ENCODE data around the gene BRD1.
A peak's percentile ranks its signal among the peaks of the same experiment; 100 is the strongest.
"Not testable (repeated sequence)": the region's sequence is repeated elsewhere in the genome, so short reads cannot be mapped to it uniquely, and the experiment has no call there.

Gene BRD1

DNA sequence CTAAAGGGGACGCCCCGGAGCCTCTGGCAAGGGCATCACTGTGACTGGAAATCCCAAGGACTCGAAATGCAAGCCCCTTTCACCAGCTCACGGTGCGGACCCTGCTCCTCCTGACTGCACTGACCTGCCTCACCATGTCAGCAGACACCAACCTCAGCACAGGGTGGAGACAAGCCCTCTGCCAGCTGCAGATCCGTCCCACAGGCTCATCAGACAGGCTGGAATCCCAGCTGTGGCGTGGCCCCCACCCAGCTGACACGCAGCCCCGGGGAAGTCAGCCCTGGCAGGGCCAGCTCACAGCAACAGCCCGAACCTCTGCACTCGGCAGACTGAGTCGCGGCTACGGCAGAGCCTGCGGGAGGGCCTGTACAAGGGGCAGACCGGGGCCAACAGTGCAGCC lies 36.8 kb downstream of the BRD1 start:
- peaks cover 60% of the 10 kb centered on the region for H3K4me1 Mint-ChIP-seq (ENCODE audit: low read depth)
- H3K9me3 Mint-ChIP-seq: no peaks in the 10 kb centered on the region
- H3K4me3 Mint-ChIP-seq: no peak overlapping the region
- H3K27ac Mint-ChIP-seq: peak overlapping the region; percentile 92
- no peak for DNase-seq
- no peaks in the 10 kb centered on the region for H3K27me3 Mint-ChIP-seq
- H3K36me3 Mint-ChIP-seq (ENCODE audit: low read depth): peaks cover 97% of the 10 kb centered on the region

DNA sequence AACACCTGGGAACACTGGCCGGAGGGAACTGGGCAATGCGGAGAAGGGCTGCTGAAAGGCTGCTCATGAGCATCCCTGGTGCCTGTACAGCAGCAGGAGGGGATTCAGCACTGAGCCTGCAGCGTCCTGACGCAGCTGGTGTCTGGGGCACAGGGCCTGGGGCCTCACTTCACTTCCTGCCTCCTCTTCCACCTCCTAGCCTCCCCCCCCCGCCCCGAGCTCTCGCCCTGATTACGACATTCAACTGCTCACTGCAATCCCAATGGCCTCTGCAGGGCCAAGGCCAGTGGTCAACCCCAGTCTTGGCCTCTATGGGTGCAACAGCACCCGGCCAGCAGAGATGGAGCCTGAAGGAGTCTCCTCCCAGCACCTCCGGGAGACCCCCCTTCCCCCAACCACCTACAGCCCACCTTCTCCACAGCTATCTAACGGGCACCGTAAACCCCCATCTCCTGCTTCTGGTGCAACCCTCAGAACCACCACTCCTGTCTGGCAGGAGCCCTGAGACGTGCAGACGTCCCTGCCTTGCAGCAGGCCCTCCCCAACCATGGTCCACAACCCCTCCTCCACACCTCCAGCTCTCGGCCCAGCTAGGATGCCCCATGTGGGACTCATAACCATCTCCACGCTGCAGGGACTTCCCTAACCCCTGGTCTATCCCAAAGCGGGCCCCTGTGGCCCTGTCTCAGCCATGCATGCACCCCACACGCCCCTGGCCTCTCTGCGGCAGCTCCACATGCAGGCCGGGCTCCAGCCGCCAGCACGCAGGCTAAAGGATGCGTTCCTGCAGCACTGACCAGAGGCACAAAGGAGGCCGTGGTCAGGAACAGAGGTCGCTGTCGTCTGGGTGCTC lies 38.2 kb downstream of the BRD1 start:
- no peaks in the 10 kb centered on the region for H3K27me3 Mint-ChIP-seq
- H3K9me3 Mint-ChIP-seq: no peaks in the 10 kb centered on the region
- H3K36me3 Mint-ChIP-seq (ENCODE audit: low read depth): peaks cover 92% of the 10 kb centered on the region
- H3K27ac Mint-ChIP-seq: peak overlapping the region; percentile 92
- peak overlapping the region; percentile 47 for H3K4me3 Mint-ChIP-seq
- peak; percentile 49 for DNase-seq
- peaks cover 60% of the 10 kb centered on the region for H3K4me1 Mint-ChIP-seq (ENCODE audit: low read depth)

DNA sequence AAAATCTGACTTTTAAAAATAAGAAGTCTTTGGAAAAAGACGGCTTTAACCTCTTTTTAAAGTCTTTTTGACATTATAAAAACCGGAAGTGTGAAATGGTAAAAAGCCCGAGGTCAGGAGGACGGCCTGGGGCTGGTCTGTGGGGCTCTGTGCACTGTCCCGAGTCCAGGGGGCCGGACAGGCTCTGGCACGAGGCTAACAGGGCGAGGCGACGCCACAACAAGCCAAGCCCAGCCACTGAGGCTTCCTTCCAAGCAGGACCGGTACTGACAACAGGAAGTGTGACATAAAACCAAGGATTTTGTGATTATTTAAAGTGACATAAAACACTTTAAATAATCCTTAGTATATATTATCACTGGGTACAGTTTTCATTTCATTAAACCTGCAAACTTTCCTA lies 39.2 kb downstream of the BRD1 start:
- H3K4me3 Mint-ChIP-seq: no peak overlapping the region
- no peak for DNase-seq
- H3K27me3 Mint-ChIP-seq: no peaks in the 10 kb centered on the region
- H3K4me1 Mint-ChIP-seq (ENCODE audit: low read depth): peaks cover 62% of the 10 kb centered on the region
- H3K9me3 Mint-ChIP-seq: no peaks in the 10 kb centered on the region
- peak overlapping the region; percentile 92 for H3K27ac Mint-ChIP-seq
- H3K36me3 Mint-ChIP-seq (ENCODE audit: low read depth): peaks cover 91% of the 10 kb centered on the region

DNA sequence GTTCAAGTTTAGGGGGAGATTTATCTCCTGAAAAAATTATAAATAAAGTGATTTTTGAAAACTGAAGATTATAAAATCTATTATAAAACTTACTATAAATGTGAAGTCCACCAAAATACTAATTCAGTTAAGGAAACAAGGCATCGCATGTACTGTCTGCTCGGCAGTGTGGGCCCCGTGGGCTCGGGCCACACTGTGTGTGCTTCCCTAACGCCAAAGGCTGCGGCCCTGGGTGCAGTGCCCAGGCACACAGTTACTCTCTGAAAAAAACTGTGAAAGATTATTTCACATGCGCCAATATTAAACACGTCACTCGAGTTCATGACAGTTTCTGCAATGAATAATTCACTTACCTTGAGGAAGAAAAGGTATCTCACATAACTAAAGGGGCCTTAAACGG lies 39.8 kb downstream of the BRD1 start:
- no peak for DNase-seq
- H3K27me3 Mint-ChIP-seq: no peaks in the 10 kb centered on the region
- peak overlapping the region; percentile 92 for H3K27ac Mint-ChIP-seq
- peaks cover 66% of the 10 kb centered on the region for H3K4me1 Mint-ChIP-seq (ENCODE audit: low read depth)
- H3K36me3 Mint-ChIP-seq (ENCODE audit: low read depth): peaks cover 91% of the 10 kb centered on the region
- no peaks in the 10 kb centered on the region for H3K9me3 Mint-ChIP-seq
- no peak overlapping the region for H3K4me3 Mint-ChIP-seq

DNA sequence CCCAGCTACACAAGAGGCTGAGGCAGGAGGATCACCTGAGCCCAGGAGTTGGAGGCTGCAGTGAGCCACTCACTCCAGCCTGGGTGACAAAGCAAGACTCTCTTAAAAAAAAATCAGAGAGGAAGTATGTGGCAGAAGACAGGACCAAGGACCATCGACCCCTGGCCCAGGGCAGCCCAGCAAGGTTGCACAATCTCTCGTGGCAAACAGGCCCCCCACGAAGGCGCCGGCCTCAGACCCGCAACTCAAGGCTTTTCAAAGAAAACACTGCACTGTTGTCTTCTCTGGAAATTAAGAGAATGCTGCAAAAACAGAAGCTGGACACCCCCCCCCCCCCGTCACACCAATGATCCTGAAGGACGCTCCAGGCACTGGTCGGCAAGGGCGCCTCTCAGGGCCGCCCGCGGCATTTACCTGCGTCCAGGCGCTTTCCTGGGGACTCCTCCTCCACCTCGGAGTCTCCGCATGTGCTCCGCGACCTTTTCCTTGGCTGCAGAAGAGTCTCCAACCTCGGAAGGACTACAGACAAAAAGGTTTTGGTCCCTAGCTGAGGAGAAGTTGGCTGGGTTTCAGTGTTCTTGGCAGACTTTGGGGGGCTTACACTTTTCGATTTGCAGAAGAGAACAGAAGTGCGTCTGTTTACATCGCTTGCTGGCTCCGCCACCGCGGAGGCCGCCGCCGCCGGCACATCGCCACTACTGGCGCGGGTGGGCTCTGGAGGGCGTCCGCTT lies 40.5 kb downstream of the BRD1 start:
- no peak overlapping the region for H3K27ac Mint-ChIP-seq
- H3K27me3 Mint-ChIP-seq: no peaks in the 10 kb centered on the region
- H3K4me3 Mint-ChIP-seq: no peak overlapping the region
- no peak for DNase-seq
- peaks cover 84% of the 10 kb centered on the region for H3K36me3 Mint-ChIP-seq (ENCODE audit: low read depth)
- H3K4me1 Mint-ChIP-seq (ENCODE audit: low read depth): peaks cover 61% of the 10 kb centered on the region
- no peaks in the 10 kb centered on the region for H3K9me3 Mint-ChIP-seq

DNA sequence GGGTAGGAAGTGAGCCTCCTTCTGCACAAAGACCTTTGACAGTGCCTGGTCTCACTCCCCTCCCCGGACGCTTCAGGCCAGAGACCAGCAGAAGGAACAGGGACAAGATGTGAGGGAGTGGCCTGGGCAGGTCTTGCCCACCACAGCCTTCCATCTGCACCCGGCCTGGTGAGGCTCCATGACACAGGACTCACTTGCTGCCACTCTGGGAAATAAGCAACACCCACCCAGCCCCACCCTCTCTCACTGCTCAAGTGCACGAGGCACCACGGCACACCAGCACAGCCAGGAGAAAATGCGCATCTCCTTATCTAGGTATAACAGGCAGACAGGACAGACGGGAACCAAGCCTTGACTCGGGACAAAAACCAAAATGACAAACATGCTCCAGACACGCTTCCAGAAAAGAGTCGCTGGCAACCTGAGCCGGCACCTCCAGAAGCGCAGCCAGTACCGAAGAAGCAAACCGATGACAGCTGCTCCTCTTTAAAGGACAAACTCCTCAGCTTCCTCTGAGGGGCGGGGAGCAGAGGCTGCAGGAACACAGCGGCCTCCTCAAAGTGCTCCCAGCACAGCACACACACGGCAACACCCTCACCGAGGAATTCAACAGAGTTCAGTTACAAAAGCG lies 41.7 kb downstream of the BRD1 start:
- H3K4me3 Mint-ChIP-seq: no peak overlapping the region

DNA sequence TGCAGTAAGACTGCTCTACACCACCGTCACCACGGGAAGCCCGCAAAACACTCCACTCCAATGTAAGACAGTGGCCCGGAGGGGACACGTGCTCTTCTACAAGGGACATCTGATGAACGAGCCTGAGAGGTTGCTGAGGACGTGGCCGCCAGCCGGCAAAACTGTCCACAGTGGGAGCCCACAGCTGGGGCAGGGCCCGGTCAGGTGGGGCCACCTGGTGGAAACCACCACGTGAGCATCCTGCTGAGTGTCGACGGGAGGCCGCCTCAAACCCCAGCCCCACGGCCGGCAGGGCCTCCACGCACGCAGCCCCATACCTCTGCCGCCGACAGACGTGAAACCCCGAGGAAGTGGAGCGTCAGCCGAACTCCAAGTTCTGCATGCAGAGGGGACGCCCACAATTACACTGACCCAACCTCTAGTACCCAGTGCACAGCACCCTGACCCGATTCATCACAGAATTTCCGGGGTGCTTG lies 42.6 kb downstream of the BRD1 start:
- Mint-ChIP-seq H3K27me3 (no peaks in the 10 kb centered on the region), H3K9me3 (no peaks in the 10 kb centered on the region), H3K4me1 (ENCODE audit: low read depth) (peaks cover 51% of the 10 kb centered on the region), H3K27ac (no peak overlapping the region), H3K4me3 (no peak overlapping the region), H3K36me3 (ENCODE audit: low read depth) (peaks cover 73% of the 10 kb centered on the region)
- no peak for DNase-seq

More for the DNA sequence above, 41.7 kb downstream of the BRD1 start:
- H3K27ac Mint-ChIP-seq: no peak overlapping the region
- DNase-seq: no peak
- H3K9me3 Mint-ChIP-seq: no peaks in the 10 kb centered on the region
- H3K27me3 Mint-ChIP-seq: no peaks in the 10 kb centered on the region
- peaks cover 57% of the 10 kb centered on the region for H3K4me1 Mint-ChIP-seq (ENCODE audit: low read depth)
- H3K36me3 Mint-ChIP-seq (ENCODE audit: low read depth): peaks cover 80% of the 10 kb centered on the region

DNA sequence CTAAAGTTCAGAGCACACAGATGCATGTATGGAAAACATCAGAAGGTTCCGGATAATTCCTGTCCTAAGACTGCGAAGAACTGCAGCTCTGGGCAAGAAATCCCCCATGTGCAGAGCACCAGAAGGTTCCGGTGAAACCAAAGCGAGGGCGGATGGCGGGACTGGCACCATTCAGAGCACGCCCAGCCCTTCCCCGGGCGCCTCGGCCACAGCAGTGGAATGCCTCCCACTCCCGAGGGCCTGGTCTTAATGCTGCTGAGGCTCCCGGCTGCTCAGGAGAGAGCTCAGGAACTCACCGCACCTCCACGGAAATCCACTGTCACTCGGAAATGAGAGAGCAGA lies 43.1 kb downstream of the BRD1 start:
- Mint-ChIP-seq H3K27ac (no peak overlapping the region), H3K9me3 (no peaks in the 10 kb centered on the region), H3K4me1 (ENCODE audit: low read depth) (peaks cover 48% of the 10 kb centered on the region), H3K4me3 (no peak overlapping the region), H3K36me3 (ENCODE audit: low read depth) (peaks cover 68% of the 10 kb centered on the region), H3K27me3 (no peaks in the 10 kb centered on the region)
- no peak for DNase-seq

DNA sequence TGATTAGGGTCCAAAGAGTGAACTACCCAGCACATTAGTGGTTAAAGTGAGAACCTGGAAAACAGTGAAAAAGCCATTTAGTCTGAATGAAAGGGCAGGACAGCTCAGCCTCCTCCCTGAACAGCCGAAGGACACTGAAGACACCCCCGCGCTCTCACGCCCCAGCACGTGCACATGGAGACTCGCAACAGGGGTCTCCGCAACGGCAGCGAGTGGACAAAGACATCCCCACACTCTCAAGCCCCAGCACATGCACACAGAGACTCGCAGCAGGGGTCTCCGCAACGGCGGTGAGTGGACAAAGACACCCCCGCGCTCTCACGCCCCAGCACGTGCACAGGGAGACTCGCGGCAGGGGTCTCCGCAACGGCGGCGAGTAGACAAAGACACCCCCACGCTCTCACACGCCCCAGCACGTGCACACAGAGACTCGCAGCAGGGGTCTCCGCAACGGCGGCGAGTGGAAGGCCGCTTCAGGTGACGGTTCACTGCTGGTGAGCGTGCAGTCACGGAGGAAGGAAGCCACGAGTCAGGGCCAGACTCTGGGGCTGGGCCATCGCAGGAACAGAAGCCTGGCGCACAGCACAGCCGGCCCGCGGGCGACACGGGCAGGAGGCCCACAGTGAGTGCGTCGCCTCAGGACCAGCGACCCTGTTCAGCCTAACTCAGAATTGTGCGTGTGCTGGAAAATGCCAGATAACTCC lies 43.6 kb downstream of the BRD1 start:
- Mint-ChIP-seq H3K27me3 (no peaks in the 10 kb centered on the region), H3K9me3 (no peaks in the 10 kb centered on the region), H3K36me3 (ENCODE audit: low read depth) (peaks cover 68% of the 10 kb centered on the region), H3K4me3 (no peak overlapping the region), H3K27ac (no peak overlapping the region), H3K4me1 (ENCODE audit: low read depth) (peaks cover 45% of the 10 kb centered on the region)
- no peak for DNase-seq

DNA sequence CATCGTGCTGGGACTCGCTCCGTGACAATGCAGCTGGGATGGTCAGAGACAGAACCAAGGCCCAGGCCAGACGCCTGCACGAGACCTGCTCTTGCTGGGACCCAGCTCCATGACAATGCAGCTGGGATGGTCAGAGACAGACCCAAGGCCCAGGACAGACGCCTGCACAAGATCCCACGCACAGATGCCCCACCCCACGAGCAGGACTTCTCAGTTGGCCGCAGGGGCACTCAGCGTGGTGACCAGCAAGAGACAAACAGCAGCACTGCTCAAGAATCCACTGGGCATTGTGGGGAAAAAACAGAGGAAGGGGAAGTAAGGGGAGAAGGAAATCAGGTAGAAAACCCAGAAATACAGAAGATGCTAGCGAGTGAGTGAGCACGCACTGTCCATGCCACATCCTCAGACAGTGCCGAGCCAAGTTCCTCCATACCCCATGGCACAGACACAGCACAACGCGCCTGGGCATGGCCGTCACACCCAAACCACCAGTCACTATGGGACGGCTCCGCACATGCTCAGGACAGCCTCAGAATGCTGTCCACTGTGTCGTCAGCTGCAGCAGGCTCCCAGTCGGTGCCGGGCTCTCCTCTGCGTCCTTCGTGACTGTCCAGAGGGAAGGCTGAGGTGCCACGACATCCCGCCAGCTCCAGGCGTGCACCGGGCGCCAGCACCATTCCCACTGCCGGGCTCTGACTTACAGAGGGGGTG lies 44.5 kb downstream of the BRD1 start:
- Mint-ChIP-seq H3K27ac (no peak overlapping the region), H3K4me3 (no peak overlapping the region), H3K36me3 (ENCODE audit: low read depth) (peaks cover 66% of the 10 kb centered on the region), H3K4me1 (ENCODE audit: low read depth) (peaks cover 36% of the 10 kb centered on the region), H3K9me3 (no peaks in the 10 kb centered on the region), H3K27me3 (no peaks in the 10 kb centered on the region)
- no peak for DNase-seq

DNA sequence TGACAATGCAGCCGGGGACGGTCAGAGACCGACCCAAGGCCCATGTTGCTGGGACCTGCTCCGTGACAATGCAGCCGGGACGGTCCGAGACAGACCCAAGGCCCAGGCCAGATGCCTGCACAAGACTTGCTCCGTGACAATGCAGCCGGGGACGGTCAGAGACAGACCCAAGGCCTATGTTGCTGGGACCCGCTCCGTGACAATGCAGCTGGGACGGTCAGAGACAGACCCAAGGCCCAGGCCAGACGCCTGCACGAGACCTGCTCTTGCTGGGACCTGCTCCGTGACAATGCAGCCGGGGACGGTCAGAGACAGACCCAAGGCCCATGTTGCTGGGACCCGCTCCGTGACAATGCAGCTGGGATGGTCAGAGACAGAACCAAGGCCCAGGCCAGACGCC lies 45.8 kb downstream of the BRD1 start:
- not testable (repeated sequence) for DNase-seq, H3K27me3 Mint-ChIP-seq, H3K4me3 Mint-ChIP-seq, H3K9me3 Mint-ChIP-seq
- Mint-ChIP-seq H3K27ac (peak overlapping the region; percentile 50), H3K36me3 (ENCODE audit: low read depth) (peaks cover 66% of the 10 kb centered on the region), H3K4me1 (ENCODE audit: low read depth) (peaks cover 30% of the 10 kb centered on the region)

DNA sequence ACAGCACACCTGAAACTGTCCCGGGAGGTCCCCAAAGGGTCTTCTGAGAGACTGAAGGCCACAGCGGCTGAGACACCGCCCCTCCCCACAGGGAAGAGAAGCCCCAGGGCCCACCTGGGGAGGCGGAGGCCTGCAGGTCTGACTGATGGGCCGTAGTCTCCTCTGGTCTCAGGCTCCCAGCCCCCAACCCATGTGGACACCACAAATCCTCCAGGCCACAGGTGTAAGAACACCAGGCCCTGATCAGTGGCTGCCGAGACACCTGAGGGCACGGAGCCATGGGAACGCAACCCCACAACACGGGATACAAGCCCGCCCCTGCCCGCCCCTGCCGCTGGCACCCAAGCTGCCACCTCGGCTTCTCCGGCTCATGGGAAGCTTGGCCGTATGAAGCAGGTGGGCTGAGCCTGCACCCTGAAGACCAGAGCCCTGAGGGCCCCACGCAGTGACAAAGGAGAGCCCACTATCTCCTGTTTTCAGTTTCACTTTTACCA lies 46.3 kb downstream of the BRD1 start:
- Mint-ChIP-seq H3K4me1 (ENCODE audit: low read depth) (peaks cover 25% of the 10 kb centered on the region), H3K4me3 (no peak overlapping the region), H3K27ac (peak overlapping the region; percentile 50)

DNA sequence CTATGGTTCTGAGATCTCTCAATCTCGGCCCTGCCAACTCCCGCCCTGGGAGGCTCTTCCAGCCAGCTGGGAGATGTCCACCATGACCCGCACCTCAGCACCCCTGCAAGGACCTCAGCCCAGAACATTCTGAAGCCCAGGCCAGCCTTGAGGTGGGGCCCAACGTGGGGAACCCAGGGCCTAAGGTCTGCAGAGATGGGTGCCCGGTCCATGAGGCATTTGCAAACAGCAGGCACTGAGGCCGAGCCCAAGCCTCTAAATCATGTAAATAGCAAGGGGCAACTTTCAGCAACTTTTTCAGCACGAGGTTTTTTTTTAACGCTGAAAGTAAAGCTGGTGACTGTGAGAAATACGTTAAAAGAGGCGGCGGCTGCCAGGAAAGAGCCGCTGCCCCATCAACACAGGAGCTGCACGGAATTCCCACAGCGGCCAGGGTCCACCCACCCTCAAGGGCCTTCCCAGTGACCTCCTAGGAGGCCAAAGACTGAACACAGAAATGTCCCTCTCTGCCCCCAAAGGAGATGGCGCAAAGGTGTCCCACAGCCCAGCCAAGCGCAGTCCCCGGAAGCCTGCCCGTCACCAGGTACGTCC lies 46.9 kb downstream of the BRD1 start:
- H3K27ac Mint-ChIP-seq: peak overlapping the region; percentile 29

More for the DNA sequence above, 46.3 kb downstream of the BRD1 start:
- no peak for DNase-seq
- H3K9me3 Mint-ChIP-seq: no peaks in the 10 kb centered on the region
- H3K36me3 Mint-ChIP-seq (ENCODE audit: low read depth): peaks cover 65% of the 10 kb centered on the region
- H3K27me3 Mint-ChIP-seq: no peaks in the 10 kb centered on the region

More for the DNA sequence above, 46.9 kb downstream of the BRD1 start:
- Mint-ChIP-seq H3K27me3 (no peaks in the 10 kb centered on the region), H3K9me3 (no peaks in the 10 kb centered on the region), H3K4me3 (no peak overlapping the region), H3K36me3 (ENCODE audit: low read depth) (peaks cover 62% of the 10 kb centered on the region), H3K4me1 (ENCODE audit: low read depth) (peaks cover 21% of the 10 kb centered on the region)
- DNase-seq: no peak
